K562 (cell line): Measurements from ENCODE around the gene C3. TPM values are rescaled to one million over a fixed set of nuclear protein-coding genes. Genes with fewer than 3 reads are reported as not detected.

ENCODE experiments used
- COPS2 ChIP-seq: fragments of 450-650 bp; conservative IDR thresholded peaks from 2 replicates; pipeline ENCODE4 v1.6.1; 2016; ENCODE audit warnings: mild to moderate bottlenecking, moderate library complexity
- EGR1 ChIP-seq: fragments of 450-650 bp; conservative IDR thresholded peaks from 2 replicates; pipeline ENCODE4 v1.6.1; 2017; ENCODE audit warnings: mild to moderate bottlenecking
- ETV5 ChIP-seq: sonication (generic); formaldehyde crosslinking; IDR thresholded peaks from 2 replicates; pipeline ENCODE4 v1.4.0; 2020; ENCODE audit warnings: low read depth, mild to moderate bottlenecking, missing genetic modification reagents
- HDAC2 ChIP-seq: fragments of 450-650 bp; IDR thresholded peaks from 2 replicates; pipeline ENCODE4 v1.6.1; 2016; ENCODE audit warnings: mild to moderate bottlenecking
- JUND ChIP-seq, 2 experiments: IDR thresholded peaks; 2 replicates in 1 of 2; 3 replicates in 1 of 2; pipeline ENCODE4 v1.6.1; 2011; ENCODE audit warnings: borderline replicate concordance in 2 of 2, low read depth in 2 of 2, low read length in 2 of 2, improper control_type of control experiment in 1 of 2, missing biosample characterization in 1 of 2, missing genetic modification characterization in 1 of 2, missing genetic modification reagents in 1 of 2
- PRMT5 ChIP-seq: sonication (generic); formaldehyde crosslinking; IDR thresholded peaks from 2 replicates; pipeline ENCODE4 v1.5.0; 2020; ENCODE audit warnings: missing genetic modification reagents
- PTRF ChIP-seq: fragments of 450-650 bp; IDR thresholded peaks from 2 replicates; pipeline ENCODE4 v1.6.1; 2016; ENCODE audit warnings: mild to moderate bottlenecking, missing genetic modification characterization, missing compliant biosample characterization
- STAT5B ChIP-seq: fragments of 250-450 bp; sonication (Bioruptor Pico); IDR thresholded peaks from 2 replicates; pipeline ENCODE4 v1.8.0; 2021; ENCODE audit warnings: mild to moderate bottlenecking, inconsistent platforms
- polyA plus RNA-seq, 8 experiments: library from polyadenylated mRNA; depleted of rRNA in 4 of 8; stranded (reverse) in 5 of 8; unstranded in 3 of 8; fragments of >200 nt; fragmentation: Nextera tagmentation in 2 of 8; fragmentation: Illumina TruSeq in 1 of 8; extraction: Ambion mirVana in 2 of 8; extraction: Trizol in 1 of 8; gene quantifications; 2 replicates each; pipeline versions ENCODE4 v1.2.1 to v1.2.3, GENCODE V29; 2011 to 2014; ENCODE audit warnings: inconsistent platforms in 1 of 8, missing spikeins in 1 of 8
- total RNA-seq, 7 experiments: library from RNA; depleted of rRNA in 6 of 7; stranded (reverse); fragments of >200 nt in 6 of 7; fragmentation: Illumina TruSeq in 2 of 7; extraction: Trizol in 2 of 7; gene quantifications; 2 replicates each; pipeline versions ENCODE4 v1.2.1 to v1.2.3, GENCODE V29; 2011 to 2021; ENCODE audit warnings: low replicate concordance in 1 of 7
- TF ChIP-seq, protein P1 (sequence below): fragments of 250-450 bp; sonication (Bioruptor Pico); IDR thresholded peaks from 2 replicates; pipeline ENCODE4 v1.8.0; 2021; ENCODE audit warnings: moderate library complexity, mild to moderate bottlenecking, inconsistent platforms
- TF ChIP-seq, protein P2 (sequence below), 2 experiments: fragments of 450-650 bp in 1 of 2; sonication (generic) in 1 of 2; formaldehyde crosslinking in 1 of 2; IDR thresholded peaks; 2 replicates each; pipeline versions ENCODE4 v1.7.1 to v1.9.0; 2016 to 2022; ENCODE audit warnings: inconsistent platforms in 1 of 2, mild to moderate bottlenecking in 1 of 2, missing genetic modification reagents in 1 of 2
- TF ChIP-seq, protein P3 (sequence below): fragments of 450-650 bp; IDR thresholded peaks from 2 replicates; pipeline ENCODE4 v1.6.1; 2016
- TF ChIP-seq, protein P4 (sequence below): fragments of 250-450 bp; sonication (Bioruptor Pico); IDR thresholded peaks from 2 replicates; pipeline ENCODE4 v1.5.0; 2020; ENCODE audit warnings: mild to moderate bottlenecking, borderline replicate concordance

The C3 gene
- total and polyA plus RNA-seq, 9 of the 15 experiments (the other 6 are each of a cell fraction or from before 2014, with no cell fraction given): 0.59 to 10.6 (median 2.2) TPM

DNA sequence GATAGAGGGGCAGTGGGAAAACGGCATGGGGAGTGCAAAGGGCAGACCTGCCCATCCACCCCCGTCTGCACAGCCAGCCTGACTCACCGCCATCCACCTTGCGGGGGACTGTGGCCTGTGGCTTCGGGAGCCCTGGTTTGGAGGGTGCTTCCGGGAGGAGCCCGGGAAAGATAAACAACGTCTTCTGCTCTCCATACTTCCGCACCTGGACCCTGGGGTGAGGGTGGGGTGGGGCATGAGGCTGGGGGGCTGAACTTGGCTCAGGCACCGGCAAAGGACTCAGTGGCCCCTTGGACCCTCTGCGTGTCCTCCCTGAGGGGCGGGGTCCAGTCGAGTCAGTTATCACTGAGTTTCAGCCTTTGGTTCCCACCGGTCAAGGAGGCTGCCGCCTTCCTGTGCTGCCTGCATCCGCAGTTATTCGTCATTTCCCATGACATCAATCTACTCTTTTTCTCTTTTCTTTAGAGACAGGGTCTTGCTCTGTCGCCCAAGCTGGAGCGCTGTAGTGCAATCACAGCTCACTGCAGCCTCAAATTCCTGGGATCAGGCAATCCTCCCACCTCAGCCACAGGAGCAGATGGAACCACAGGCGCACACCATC is 13.7 kb upstream of the C3 start (continued):
- TF ChIP-seq, protein P1, sequence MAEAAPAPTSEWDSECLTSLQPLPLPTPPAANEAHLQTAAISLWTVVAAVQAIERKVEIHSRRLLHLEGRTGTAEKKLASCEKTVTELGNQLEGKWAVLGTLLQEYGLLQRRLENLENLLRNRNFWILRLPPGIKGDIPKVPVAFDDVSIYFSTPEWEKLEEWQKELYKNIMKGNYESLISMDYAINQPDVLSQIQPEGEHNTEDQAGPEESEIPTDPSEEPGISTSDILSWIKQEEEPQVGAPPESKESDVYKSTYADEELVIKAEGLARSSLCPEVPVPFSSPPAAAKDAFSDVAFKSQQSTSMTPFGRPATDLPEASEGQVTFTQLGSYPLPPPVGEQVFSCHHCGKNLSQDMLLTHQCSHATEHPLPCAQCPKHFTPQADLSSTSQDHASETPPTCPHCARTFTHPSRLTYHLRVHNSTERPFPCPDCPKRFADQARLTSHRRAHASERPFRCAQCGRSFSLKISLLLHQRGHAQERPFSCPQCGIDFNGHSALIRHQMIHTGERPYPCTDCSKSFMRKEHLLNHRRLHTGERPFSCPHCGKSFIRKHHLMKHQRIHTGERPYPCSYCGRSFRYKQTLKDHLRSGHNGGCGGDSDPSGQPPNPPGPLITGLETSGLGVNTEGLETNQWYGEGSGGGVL (CRISPR knock-in tag): no peak
- no peak for TF ChIP-seq PRMT5
- TF ChIP-seq HDAC2: peak; percentile 15; the same call in 1 of the 2 replicates
- TF ChIP-seq PTRF (tag): no peak
- no peak for TF ChIP-seq COPS2
- TF ChIP-seq, protein P2, sequence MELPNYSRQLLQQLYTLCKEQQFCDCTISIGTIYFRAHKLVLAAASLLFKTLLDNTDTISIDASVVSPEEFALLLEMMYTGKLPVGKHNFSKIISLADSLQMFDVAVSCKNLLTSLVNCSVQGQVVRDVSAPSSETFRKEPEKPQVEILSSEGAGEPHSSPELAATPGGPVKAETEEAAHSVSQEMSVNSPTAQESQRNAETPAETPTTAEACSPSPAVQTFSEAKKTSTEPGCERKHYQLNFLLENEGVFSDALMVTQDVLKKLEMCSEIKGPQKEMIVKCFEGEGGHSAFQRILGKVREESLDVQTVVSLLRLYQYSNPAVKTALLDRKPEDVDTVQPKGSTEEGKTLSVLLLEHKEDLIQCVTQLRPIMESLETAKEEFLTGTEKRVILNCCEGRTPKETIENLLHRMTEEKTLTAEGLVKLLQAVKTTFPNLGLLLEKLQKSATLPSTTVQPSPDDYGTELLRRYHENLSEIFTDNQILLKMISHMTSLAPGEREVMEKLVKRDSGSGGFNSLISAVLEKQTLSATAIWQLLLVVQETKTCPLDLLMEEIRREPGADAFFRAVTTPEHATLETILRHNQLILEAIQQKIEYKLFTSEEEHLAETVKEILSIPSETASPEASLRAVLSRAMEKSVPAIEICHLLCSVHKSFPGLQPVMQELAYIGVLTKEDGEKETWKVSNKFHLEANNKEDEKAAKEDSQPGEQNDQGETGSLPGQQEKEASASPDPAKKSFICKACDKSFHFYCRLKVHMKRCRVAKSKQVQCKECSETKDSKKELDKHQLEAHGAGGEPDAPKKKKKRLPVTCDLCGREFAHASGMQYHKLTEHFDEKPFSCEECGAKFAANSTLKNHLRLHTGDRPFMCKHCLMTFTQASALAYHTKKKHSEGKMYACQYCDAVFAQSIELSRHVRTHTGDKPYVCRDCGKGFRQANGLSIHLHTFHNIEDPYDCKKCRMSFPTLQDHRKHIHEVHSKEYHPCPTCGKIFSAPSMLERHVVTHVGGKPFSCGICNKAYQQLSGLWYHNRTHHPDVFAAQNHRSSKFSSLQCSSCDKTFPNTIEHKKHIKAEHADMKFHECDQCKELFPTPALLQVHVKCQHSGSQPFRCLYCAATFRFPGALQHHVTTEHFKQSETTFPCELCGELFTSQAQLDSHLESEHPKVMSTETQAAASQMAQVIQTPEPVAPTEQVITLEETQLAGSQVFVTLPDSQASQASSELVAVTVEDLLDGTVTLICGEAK (IDR thresholded peaks at IDR 0.05): peak; percentile 61
- TF ChIP-seq, protein P2 (CRISPR knock-in tag; IDR thresholded peaks at IDR 0.05): no peak
- TF ChIP-seq, protein P3, sequence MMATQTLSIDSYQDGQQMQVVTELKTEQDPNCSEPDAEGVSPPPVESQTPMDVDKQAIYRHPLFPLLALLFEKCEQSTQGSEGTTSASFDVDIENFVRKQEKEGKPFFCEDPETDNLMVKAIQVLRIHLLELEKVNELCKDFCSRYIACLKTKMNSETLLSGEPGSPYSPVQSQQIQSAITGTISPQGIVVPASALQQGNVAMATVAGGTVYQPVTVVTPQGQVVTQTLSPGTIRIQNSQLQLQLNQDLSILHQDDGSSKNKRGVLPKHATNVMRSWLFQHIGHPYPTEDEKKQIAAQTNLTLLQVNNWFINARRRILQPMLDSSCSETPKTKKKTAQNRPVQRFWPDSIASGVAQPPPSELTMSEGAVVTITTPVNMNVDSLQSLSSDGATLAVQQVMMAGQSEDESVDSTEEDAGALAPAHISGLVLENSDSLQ: 0 out of 2 replicates have a peak, but pooled peaks have one; percentile 17
- TF ChIP-seq JUND (IDR thresholded peaks at IDR 0.05; ENCODE audit: borderline replicate concordance, low read depth, low read length): peak; percentile 63; the same call in 1 of the 2 replicates
- TF ChIP-seq JUND (tag; IDR thresholded peaks at IDR 0.05; ENCODE audit: borderline replicate concordance, low read depth, low read length): peak; percentile 31; the same call in 1 of the 3 replicates
- TF ChIP-seq STAT5B (CRISPR knock-in tag): no peak
- peak; percentile 83 for TF ChIP-seq ETV5 (CRISPR knock-in tag)
- TF ChIP-seq, protein P4, sequence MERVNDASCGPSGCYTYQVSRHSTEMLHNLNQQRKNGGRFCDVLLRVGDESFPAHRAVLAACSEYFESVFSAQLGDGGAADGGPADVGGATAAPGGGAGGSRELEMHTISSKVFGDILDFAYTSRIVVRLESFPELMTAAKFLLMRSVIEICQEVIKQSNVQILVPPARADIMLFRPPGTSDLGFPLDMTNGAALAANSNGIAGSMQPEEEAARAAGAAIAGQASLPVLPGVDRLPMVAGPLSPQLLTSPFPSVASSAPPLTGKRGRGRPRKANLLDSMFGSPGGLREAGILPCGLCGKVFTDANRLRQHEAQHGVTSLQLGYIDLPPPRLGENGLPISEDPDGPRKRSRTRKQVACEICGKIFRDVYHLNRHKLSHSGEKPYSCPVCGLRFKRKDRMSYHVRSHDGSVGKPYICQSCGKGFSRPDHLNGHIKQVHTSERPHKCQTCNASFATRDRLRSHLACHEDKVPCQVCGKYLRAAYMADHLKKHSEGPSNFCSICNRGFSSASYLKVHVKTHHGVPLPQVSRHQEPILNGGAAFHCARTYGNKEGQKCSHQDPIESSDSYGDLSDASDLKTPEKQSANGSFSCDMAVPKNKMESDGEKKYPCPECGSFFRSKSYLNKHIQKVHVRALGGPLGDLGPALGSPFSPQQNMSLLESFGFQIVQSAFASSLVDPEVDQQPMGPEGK (CRISPR knock-in tag): no peak
- TF ChIP-seq EGR1: peak; percentile 78
